ENCODE data around the gene PTX4. TPM values are rescaled to one million over a fixed set of nuclear protein-coding genes. Genes with fewer than 3 reads are reported as not detected.

The PTX4 gene
- total RNA-seq, 1 donor from 2014 or later = not detected

GRCh38 chr16:1528921-1529537 is 40.3 kb upstream of the PTX4 start:
- no peak overlapping the region for H3K4me3 ChIP-seq (ENCODE audit: low read depth, low read length)
- DNase-seq (ENCODE audit: low read depth) = no peak
- no peak for TF ChIP-seq CTCF (conservative IDR thresholded peaks at IDR 0.05; ENCODE audit: low read depth, low read length)

GRCh38 chr16:1527836-1528811 is 39.4 kb upstream of the PTX4 start:
- H3K4me3 ChIP-seq (ENCODE audit: low read depth, low read length) = no peak overlapping the region
- TF ChIP-seq CTCF (conservative IDR thresholded peaks at IDR 0.05; ENCODE audit: low read depth, low read length) = no peak
- no peak for DNase-seq (ENCODE audit: low read depth)

GRCh38 chr16:1526608-1527555 is 38.1 kb upstream of the PTX4 start:
- no peak for TF ChIP-seq CTCF (conservative IDR thresholded peaks at IDR 0.05; ENCODE audit: low read depth, low read length)
- no peak overlapping the region for H3K4me3 ChIP-seq (ENCODE audit: low read depth, low read length)
- DNase-seq (ENCODE audit: low read depth) = no peak

GRCh38 chr16:1525871-1526607 is 37.3 kb upstream of the PTX4 start:
- H3K4me3 ChIP-seq (ENCODE audit: low read depth, low read length) = no peak overlapping the region
- DNase-seq (ENCODE audit: low read depth) = no peak
- no peak for TF ChIP-seq CTCF (conservative IDR thresholded peaks at IDR 0.05; ENCODE audit: low read depth, low read length)

- no peak overlapping the region for H3K4me3 ChIP-seq (ENCODE audit: low read depth, low read length)
- TF ChIP-seq CTCF (conservative IDR thresholded peaks at IDR 0.05; ENCODE audit: low read depth, low read length) = no peak
- no peak for DNase-seq (ENCODE audit: low read depth)
Observed at GRCh38 chr16:1524366-1524765, 35.6 kb upstream of the PTX4 start.

Measured in epithelial cell of proximal tubule (primary cell).